ENCODE measurements around the gene UBXN7. TPM values are rescaled to one million over a fixed set of nuclear protein-coding genes. Genes with fewer than 3 reads are reported as not detected.
A peak's percentile ranks its signal among the peaks of the same experiment; 100 is the strongest.
"Not testable (repeated sequence)": the region's sequence is repeated elsewhere in the genome, so short reads cannot be mapped to it uniquely, and the experiment has no call there.

UBXN7 gene
- total RNA-seq, 1 donor from 2014 or later = 54.0 TPM

DNA sequence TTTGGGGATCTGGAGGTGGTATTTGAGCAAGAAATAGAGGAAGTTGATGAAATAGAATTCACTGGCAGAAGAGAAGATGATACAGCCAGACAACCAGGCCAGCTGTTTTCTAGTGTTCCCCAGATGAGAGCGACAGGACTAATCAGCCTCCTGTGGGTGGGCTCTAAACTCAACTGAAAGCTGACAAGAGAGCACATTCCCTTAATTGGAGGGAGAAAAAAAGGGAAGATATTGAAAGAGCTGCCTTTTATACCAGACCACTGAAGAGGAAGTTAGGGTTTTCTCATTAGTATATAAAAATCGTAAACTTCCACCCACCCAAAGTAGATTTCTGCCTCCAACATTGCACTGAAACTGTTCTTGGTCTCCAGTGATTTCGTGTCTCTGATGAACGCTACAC, 87.6 kb downstream of the UBXN7 start:
- no peaks in the 10 kb centered on the region for H3K27me3 ChIP-seq
- DNase-seq (no peak), ATAC-seq (peak; percentile 84)
- H3K27ac ChIP-seq = no peak overlapping the region
- H3K4me3 ChIP-seq = no peak overlapping the region
- H3K9me3 ChIP-seq = no peaks in the 10 kb centered on the region
- H3K36me3 ChIP-seq = no peaks in the 10 kb centered on the region
- TF ChIP-seq, protein P1, sequence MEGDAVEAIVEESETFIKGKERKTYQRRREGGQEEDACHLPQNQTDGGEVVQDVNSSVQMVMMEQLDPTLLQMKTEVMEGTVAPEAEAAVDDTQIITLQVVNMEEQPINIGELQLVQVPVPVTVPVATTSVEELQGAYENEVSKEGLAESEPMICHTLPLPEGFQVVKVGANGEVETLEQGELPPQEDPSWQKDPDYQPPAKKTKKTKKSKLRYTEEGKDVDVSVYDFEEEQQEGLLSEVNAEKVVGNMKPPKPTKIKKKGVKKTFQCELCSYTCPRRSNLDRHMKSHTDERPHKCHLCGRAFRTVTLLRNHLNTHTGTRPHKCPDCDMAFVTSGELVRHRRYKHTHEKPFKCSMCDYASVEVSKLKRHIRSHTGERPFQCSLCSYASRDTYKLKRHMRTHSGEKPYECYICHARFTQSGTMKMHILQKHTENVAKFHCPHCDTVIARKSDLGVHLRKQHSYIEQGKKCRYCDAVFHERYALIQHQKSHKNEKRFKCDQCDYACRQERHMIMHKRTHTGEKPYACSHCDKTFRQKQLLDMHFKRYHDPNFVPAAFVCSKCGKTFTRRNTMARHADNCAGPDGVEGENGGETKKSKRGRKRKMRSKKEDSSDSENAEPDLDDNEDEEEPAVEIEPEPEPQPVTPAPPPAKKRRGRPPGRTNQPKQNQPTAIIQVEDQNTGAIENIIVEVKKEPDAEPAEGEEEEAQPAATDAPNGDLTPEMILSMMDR (IDR thresholded peaks at IDR 0.05) = no peak
- H3K4me1 ChIP-seq = no peaks in the 10 kb centered on the region
- intact Hi-C loops (cut with DNase I) = no loop called here

- H3K27ac ChIP-seq; H3K36me3 ChIP-seq; H3K27me3 ChIP-seq; H3K4me1 ChIP-seq; H3K9me3 ChIP-seq; H3K4me3 ChIP-seq; ATAC-seq; intact Hi-C loops (cut with DNase I); DNase-seq: not testable (repeated sequence)
Observed at GRCh38 chr3:196343917-196344316, 88.3 kb downstream of the UBXN7 start.

- ATAC-seq (peak; percentile 69), DNase-seq (no peak)
- no peaks in the 10 kb centered on the region for H3K27me3 ChIP-seq
- intact Hi-C loops (cut with DNase I) = no loop called here
- H3K4me1 ChIP-seq = no peaks in the 10 kb centered on the region
- TF ChIP-seq, protein P1 (IDR thresholded peaks at IDR 0.05) = no peak
- no peaks in the 10 kb centered on the region for H3K36me3 ChIP-seq
- H3K27ac ChIP-seq = no peak overlapping the region
- no peak overlapping the region for H3K4me3 ChIP-seq
- no peaks in the 10 kb centered on the region for H3K9me3 ChIP-seq
Observed at GRCh38 chr3:196341137-196341536, 91.1 kb downstream of the UBXN7 start.

DNA sequence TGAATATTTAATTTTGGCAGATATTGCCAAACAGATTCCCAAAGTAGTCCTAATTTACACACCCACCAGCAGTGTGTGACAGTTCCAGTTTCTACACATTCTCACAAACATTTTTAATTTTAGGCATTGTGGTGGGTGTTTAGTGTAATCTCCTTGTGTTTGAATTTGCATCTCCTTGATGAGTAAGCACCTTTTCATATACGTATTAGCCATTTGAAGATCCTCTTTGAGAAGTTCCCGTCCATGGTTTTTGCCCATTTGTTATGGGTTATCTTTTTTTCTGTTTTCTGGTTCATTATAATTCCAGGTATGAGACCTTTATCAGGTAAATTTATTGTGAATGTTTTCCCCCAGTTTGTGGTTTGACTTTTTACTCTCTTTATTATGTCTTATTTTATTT, 91.8 kb downstream of the UBXN7 start:
- DNase-seq = no peak
- ATAC-seq = no peak
- Histone ChIP-seq H3K4me3 (no peak overlapping the region), H3K27ac (no peak overlapping the region), H3K4me1 (no peaks in the 10 kb centered on the region), H3K9me3 (no peaks in the 10 kb centered on the region), H3K27me3 (no peaks in the 10 kb centered on the region), H3K36me3 (no peaks in the 10 kb centered on the region)
- TF ChIP-seq, protein P1 (IDR thresholded peaks at IDR 0.05) = no peak
- intact Hi-C loops (cut with DNase I) = no loop called here

DNA sequence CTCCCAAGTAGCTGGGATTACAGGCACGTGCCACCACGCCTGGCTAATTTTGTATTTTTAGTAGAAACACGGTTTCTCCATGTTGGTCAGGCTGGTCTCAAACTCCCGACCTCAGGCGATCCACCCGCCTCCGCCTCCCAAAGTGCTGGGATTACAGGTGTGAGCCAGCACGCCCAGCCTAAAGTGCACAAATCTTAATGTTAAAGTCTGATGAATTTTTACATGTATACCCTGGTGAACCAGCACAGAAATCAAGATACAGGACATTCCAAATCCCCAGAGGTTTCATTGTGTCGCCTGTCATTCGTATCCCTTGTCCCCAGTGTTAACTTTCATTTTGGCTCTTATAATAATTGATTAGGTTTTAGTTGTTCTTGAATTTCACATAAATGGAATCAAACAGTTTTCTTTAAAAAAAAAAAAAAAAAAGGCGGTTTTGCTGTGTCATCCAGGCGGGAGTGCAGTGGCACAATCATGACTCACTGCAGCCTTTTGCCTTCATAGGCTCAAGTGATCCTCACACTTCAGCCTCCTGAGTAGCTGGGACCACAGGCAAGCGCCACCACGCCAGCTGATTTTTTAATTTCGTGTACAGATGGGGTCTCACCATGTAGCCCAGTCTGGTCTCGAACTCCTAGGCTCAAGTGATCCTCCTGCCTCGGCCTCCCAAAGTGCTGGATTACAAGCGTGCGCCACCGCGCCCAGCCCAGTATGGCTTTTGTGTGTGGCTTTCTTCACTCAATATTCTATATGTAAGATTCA, 92.6 kb downstream of the UBXN7 start:
- Histone ChIP-seq H3K27me3 (no peaks in the 10 kb centered on the region), H3K4me1 (no peaks in the 10 kb centered on the region), H3K27ac (no peak overlapping the region), H3K4me3 (no peak overlapping the region), H3K9me3 (no peaks in the 10 kb centered on the region), H3K36me3 (no peaks in the 10 kb centered on the region)
- intact Hi-C loops (cut with DNase I) = no loop called here
- TF ChIP-seq, protein P1 (IDR thresholded peaks at IDR 0.05) = no peak
- no peak for DNase-seq
- no peak for ATAC-seq

DNA sequence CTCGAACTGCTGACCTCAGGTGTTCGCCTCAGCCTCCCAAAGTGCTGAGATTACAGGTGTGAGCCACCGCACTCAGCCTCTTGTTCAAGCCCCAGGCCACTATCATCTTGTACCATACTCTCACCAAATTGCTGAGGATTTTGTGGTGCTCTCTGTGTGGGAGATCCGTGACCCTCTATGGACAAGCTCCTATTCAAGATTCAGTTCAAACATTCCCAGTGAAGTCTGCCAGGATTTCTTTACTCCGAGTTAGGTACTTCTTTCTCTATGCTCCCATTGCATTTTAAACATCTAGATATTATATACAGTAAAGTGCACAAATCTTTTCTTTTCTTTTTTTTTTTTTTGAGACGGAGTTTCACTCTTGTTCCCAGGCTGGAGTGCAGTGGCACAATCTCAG, 93.2 kb downstream of the UBXN7 start:
- TF ChIP-seq, protein P1 (IDR thresholded peaks at IDR 0.05) = no peak
- Histone ChIP-seq H3K27me3 (no peaks in the 10 kb centered on the region), H3K27ac (no peak overlapping the region), H3K4me3 (no peak overlapping the region), H3K36me3 (no peaks in the 10 kb centered on the region), H3K9me3 (no peaks in the 10 kb centered on the region), H3K4me1 (no peaks in the 10 kb centered on the region)
- DNase-seq = no peak
- ATAC-seq = no peak
- intact Hi-C loops (cut with DNase I) = no loop called here
